ENCODE measurements around the gene LIMD2. TPM values are rescaled to one million over a fixed set of nuclear protein-coding genes. Genes with fewer than 3 reads are reported as not detected.

Gene LIMD2
- total RNA-seq, 4 donors from 2014 or later = 0.97 to 2.8 (median 1.5) TPM

DNA sequence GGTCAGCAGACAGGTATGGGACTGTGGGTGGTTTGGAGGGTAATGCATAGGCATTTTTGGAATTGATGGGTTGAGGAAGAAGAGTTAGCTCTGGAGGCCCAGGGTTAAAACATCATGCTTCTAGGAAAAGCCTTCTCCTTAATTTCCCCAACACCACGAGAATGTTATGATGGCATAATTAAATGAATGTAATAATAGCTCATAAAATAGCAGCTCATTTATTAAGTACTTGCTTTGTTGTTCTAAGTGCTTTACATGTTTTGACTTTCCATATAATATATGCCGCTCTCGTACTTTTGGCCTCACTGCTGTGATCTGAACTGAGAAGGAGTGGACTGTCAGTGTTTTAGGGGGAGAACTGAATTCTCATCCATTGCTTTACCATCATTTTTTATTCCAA, 14.3 kb downstream of the LIMD2 start:
- intact Hi-C loops (cut with DNase I; ENCODE audit: low total_unique reads) = no loop called here
- H3K4me1 ChIP-seq = no peaks in the 10 kb centered on the region
- in situ Hi-C loops (cut with MboI; ENCODE audit: low sequenced_read_pairs in 4 of 4) = no loop called here

DNA sequence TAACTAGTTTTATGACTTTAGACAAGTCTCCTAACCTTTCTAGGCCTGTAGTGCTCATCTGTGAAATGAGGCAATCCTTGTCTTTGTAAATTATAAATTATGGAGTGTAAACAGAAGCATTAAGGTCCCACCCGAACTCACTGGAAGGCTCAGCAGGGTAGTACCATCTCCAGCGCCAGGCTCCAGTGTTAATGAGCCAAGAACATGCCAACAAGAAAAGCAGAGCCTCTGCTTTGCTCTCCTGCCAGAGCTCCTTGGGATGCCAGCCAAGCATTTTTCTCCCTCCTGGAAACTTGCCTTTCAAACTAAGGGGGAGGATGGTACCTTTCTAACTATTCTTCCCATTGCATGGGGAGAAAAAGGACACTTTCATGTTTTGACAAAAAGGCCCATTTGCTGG, 14.9 kb downstream of the LIMD2 start:
- Histone ChIP-seq H3K36me3 (peaks cover 5 to 78% of the 10 kb centered on the region in 2 donors), H3K27ac (no peak overlapping the region), H3K4me1 (no peaks in the 10 kb centered on the region), H3K4me3 (no peak overlapping the region), H3K27me3 (no peaks in the 10 kb centered on the region), H3K9me3 (no peaks in the 10 kb centered on the region)
- intact Hi-C loops (cut with DNase I; ENCODE audit: low total_unique reads) (no loop called here), in situ Hi-C loops (cut with MboI; ENCODE audit: low sequenced_read_pairs in 4 of 4) (no loop called here)
- DNase-seq = no peak
- TF ChIP-seq POLR2A (IDR thresholded peaks at IDR 0.05) (no peak), CTCF (IDR thresholded peaks at IDR 0.05 in 4 of 5, conservative IDR thresholded peaks at IDR 0.05 in 1 of 5) (no peak)
- ATAC-seq = no peak

More for the DNA sequence above, 14.3 kb downstream of the LIMD2 start:
- Histone ChIP-seq H3K27me3 (no peaks in the 10 kb centered on the region), H3K36me3 (peaks cover 5 to 83% of the 10 kb centered on the region in 2 donors), H3K9me3 (no peaks in the 10 kb centered on the region), H3K4me3 (no peak overlapping the region), H3K27ac (no peak overlapping the region)
- ATAC-seq (no peak), DNase-seq (no peak)
- TF ChIP-seq CTCF (IDR thresholded peaks at IDR 0.05 in 4 of 5, conservative IDR thresholded peaks at IDR 0.05 in 1 of 5) = no peak
- no peak for TF ChIP-seq POLR2A (IDR thresholded peaks at IDR 0.05)

DNA sequence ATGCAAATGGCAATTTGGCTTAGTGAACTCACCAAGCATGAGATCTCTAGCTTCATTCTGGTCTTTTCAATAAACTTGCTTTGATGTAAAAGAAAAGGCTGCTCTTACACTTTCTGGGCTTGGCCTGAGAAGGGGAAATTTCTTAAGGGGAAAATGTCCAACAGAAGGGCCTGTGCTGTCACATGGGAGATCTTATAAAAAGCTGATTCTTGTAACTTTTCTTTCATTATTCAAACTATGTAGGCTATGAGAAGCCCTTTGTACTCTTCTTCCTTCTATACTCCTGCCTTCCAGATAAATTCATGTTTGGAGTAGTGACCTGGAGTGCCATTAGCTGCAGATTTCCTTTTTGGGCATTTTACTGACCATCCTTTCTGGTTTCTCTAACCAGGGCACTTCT, 16.9 kb downstream of the LIMD2 start:
- Histone ChIP-seq H3K27ac (no peak overlapping the region), H3K27me3 (no peaks in the 10 kb centered on the region), H3K9me3 (no peaks in the 10 kb centered on the region), H3K36me3 (peaks cover 5 to 57% of the 10 kb centered on the region in 2 donors), H3K4me3 (no peak overlapping the region), H3K4me1 (no peaks in the 10 kb centered on the region)
- TF ChIP-seq POLR2A (IDR thresholded peaks at IDR 0.05) = no peak
- no peak for TF ChIP-seq CTCF (IDR thresholded peaks at IDR 0.05 in 4 of 5, conservative IDR thresholded peaks at IDR 0.05 in 1 of 5)
- ATAC-seq (no peak), DNase-seq (no peak)
- in situ Hi-C loops (cut with MboI; ENCODE audit: low sequenced_read_pairs in 4 of 4) (no loop called here), intact Hi-C loops (cut with DNase I; ENCODE audit: low total_unique reads) (no loop called here)

- H3K27ac ChIP-seq = no peak overlapping the region
- H3K36me3 ChIP-seq = peaks cover 5 to 52% of the 10 kb centered on the region in 2 donors
- intact Hi-C loops (cut with DNase I; ENCODE audit: low total_unique reads) (no loop called here), in situ Hi-C loops (cut with MboI; ENCODE audit: low sequenced_read_pairs in 4 of 4) (no loop called here)
- DNase-seq = no peak
- no peak overlapping the region for H3K4me3 ChIP-seq
- no peaks in the 10 kb centered on the region for H3K27me3 ChIP-seq
- no peak for ATAC-seq
- H3K9me3 ChIP-seq = no peaks in the 10 kb centered on the region
- TF ChIP-seq CTCF (IDR thresholded peaks at IDR 0.05 in 4 of 5, conservative IDR thresholded peaks at IDR 0.05 in 1 of 5) = no peak
- H3K4me1 ChIP-seq = no peaks in the 10 kb centered on the region
These were observed 17.5 kb downstream of the LIMD2 start for GRCh38 chr17:63682441-63682840.

GRCh38 chr17:63681530-63681929, 18.4 kb downstream of the LIMD2 start:
- no peak overlapping the region for H3K4me3 ChIP-seq
- peaks cover 5 to 49% of the 10 kb centered on the region in 2 donors for H3K36me3 ChIP-seq
- TF ChIP-seq CTCF (IDR thresholded peaks at IDR 0.05 in 4 of 5, conservative IDR thresholded peaks at IDR 0.05 in 1 of 5) = no peak
- no peak for TF ChIP-seq POLR2A (IDR thresholded peaks at IDR 0.05)
- H3K27me3 ChIP-seq = no peaks in the 10 kb centered on the region
- DNase-seq (no peak), ATAC-seq (no peak)
- peaks cover 0 to 9% of the 10 kb centered on the region in 2 donors for H3K4me1 ChIP-seq
- H3K27ac ChIP-seq = no peak overlapping the region
- intact Hi-C loops (cut with DNase I; ENCODE audit: low total_unique reads) = no loop called here
- no peaks in the 10 kb centered on the region for H3K9me3 ChIP-seq
- in situ Hi-C loops (cut with MboI; ENCODE audit: low sequenced_read_pairs in 4 of 4) = no loop called here
